Stimulated activated CD4-positive, alpha-beta T cell treated with anti-CD3 and anti-CD28 coated beads, Interleukin-4, amount 100 ng/mL, for 4 hours (primary cell): Measurements from ENCODE around the gene SEMA3A.

Experiments
- DNase-seq, 2 experiments: peaks; one replicate each; pipeline ENCODE4 v3.0.0-alpha.2; 2020

SEMA3A gene

GRCh38 chr7:83918142-83918541 is 276.4 kb downstream of the SEMA3A start:
- DNase-seq = no peak

GRCh38 chr7:83913174-83913573 is 281.4 kb downstream of the SEMA3A start:
- no peak for DNase-seq

- no peak for DNase-seq
These were observed 286.1 kb downstream of the SEMA3A start for GRCh38 chr7:83908526-83908925.
